Thyroid gland (tissue), 4 donors: ENCODE results near the gene VWF. TPM values are rescaled to one million over a fixed set of nuclear protein-coding genes. Genes with fewer than 3 reads are reported as not detected.
"Not testable (repeated sequence)": the region's sequence is repeated elsewhere in the genome, so short reads cannot be mapped to it uniquely, and the experiment has no call there.

Experiments used
- DNase-seq, 2 donors: peaks; one replicate each; pipeline ENCODE4 v3.0.0-alpha.2; 2019
- H3K27ac ChIP-seq, 3 donors: fragments of 200-600 bp; sonication (generic); 1 replicate in 2 of 3; 2 replicates in 1 of 3; pipeline ENCODE4 v1.5.1; 2016 to 2019; ENCODE audit warnings: mild to moderate bottlenecking in 1 of 3, moderate library complexity in 1 of 3
- H3K27me3 ChIP-seq: fragments of 200-600 bp; sonication (generic); one replicate; pipeline ENCODE4 v1.5.1; 2019
- H3K36me3 ChIP-seq, 2 donors: fragments of 200-600 bp; sonication (generic); one replicate each; pipeline ENCODE4 v1.5.1; 2016 to 2019
- H3K4me1 ChIP-seq, 2 donors: fragments of 200-600 bp; sonication (generic); one replicate each; pipeline ENCODE4 v1.5.1; 2017 to 2019
- H3K4me3 ChIP-seq, 3 donors: fragments of 200-600 bp; sonication (generic); replicated peaks in 1 of 3; 1 replicate in 2 of 3; 2 replicates in 1 of 3; pipeline ENCODE4 v1.5.1; 2016; ENCODE audit warnings: mild to moderate bottlenecking in 1 of 3
- H3K9me3 ChIP-seq: fragments of 200-600 bp; sonication (generic); one replicate; pipeline ENCODE4 v1.5.1; 2017
- CTCF ChIP-seq, 6 experiments: fragments of 200-600 bp in 3 of 6; fragments of 450-650 bp in 3 of 6; sonication (generic) in 3 of 6; IDR thresholded peaks; one replicate each; pipeline ENCODE4 v1.5.1; 2016 to 2019; ENCODE audit warnings: antibody characterized with exemption in 6 of 6, mild to moderate bottlenecking in 2 of 6, inconsistent platforms in 1 of 6, moderate library complexity in 1 of 6
- POLR2A ChIP-seq, 2 donors: fragments of 450-650 bp; IDR thresholded peaks; one replicate each; pipeline ENCODE4 v1.6.1; 2017; ENCODE audit warnings: antibody characterized with exemption in 2 of 2, mild to moderate bottlenecking in 2 of 2, moderate library complexity in 1 of 2
- WGBS, 2 donors: methylation state at CpG; one replicate each; pipeline ENCODE4 v1.1.5; 2017; 5-methylcytosine and 5-hydroxymethylcytosine counted together
- intact Hi-C: fragments of 100-400 bp; cut with DNase I; formaldehyde crosslinking; loops from one replicate; pipeline ENCODE4 v1.15.1; 2023
- total RNA-seq, 4 donors: library from RNA; depleted of rRNA; stranded (reverse); fragments of >200 nt; gene quantifications; one replicate each; pipeline ENCODE4 v1.2.3, GENCODE V29; 2016

VWF gene
- total RNA-seq, 4 donors from 2014 or later, result 54.3 to 169 (median 98.5) TPM

- no peak overlapping the region for H3K27ac ChIP-seq
- TF ChIP-seq POLR2A (IDR thresholded peaks at IDR 0.05) (no peak), CTCF (IDR thresholded peaks at IDR 0.05) (no peak)
- no peak overlapping the region for H3K4me3 ChIP-seq
- intact Hi-C loops, result no loop called here
- 78 to 90% methylated on average over 6 of the region's 6 CpGs for WGBS, 2 donors
- no peaks in the 10 kb centered on the region for H3K27me3 ChIP-seq
- no peaks in the 10 kb centered on the region for H3K9me3 ChIP-seq
- H3K4me1 ChIP-seq, result no peaks in the 10 kb centered on the region
- no peaks in the 10 kb centered on the region for H3K36me3 ChIP-seq
- DNase-seq, result no peak
Measured at GRCh38 chr12:6026998-6027397, 97.5 kb downstream of the VWF start.

GRCh38 chr12:6025703-6026298, 98.7 kb downstream of the VWF start:
- H3K9me3 ChIP-seq, H3K27ac ChIP-seq, H3K36me3 ChIP-seq, H3K27me3 ChIP-seq, H3K4me1 ChIP-seq, H3K4me3 ChIP-seq, DNase-seq, intact Hi-C loops: not testable (repeated sequence)
- WGBS, 2 donors, result 65 to 94% methylated on average over 7 to 8 of the region's 9 CpGs

DNA sequence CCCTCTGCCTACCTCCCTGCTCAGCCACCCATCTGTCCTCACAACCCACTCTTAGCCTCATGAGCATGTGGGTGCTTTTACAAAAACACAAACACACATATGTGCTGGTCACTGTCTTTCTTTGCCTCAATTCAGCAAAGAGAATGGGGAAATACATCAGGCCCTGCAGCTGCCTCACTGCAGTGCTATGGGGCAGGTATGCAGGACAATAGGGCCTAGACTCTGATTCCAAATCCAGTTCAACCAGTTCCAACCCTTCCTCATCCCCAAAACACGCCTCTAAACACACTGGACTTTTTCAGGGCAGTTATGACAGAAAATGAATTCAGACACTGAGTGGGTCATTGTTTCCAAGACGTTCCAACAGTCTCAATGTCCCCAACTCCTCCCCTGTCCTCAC, 100.4 kb downstream of the VWF start:
- 79 to 92% methylated on average over 2 of the region's 2 CpGs for WGBS, 2 donors
- H3K4me3 ChIP-seq, H3K4me1 ChIP-seq, H3K9me3 ChIP-seq, H3K27ac ChIP-seq, H3K36me3 ChIP-seq, intact Hi-C loops, DNase-seq, H3K27me3 ChIP-seq: not testable (repeated sequence)

DNA sequence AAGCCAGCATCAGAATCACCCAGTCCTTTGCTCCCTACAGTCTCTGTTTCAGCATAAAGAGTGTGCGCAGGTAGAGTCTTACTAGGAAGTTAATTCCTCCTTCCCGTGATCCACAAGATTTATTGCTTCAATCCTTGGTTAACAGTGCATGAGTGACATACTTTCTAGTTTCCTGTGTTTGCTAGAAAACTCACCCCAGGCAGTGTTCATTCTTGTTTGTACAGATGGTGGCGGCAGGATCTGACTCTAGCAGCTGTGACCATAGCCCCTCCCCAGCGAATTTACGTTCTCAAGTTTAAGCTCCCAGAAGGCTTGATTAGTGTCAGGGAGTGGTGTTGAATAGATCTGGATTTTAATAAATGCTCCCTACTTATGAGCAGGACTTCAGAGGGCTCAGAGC, 103.5 kb downstream of the VWF start:
- no peak overlapping the region for H3K27ac ChIP-seq
- TF ChIP-seq CTCF (IDR thresholded peaks at IDR 0.05), result no peak
- intact Hi-C loops, result no loop called here
- no peaks in the 10 kb centered on the region for H3K27me3 ChIP-seq
- 56 to 64% methylated on average over 5 of the region's 5 CpGs for WGBS, 2 donors
- no peak for DNase-seq
- H3K9me3 ChIP-seq, result no peaks in the 10 kb centered on the region
- no peak overlapping the region for H3K4me3 ChIP-seq
- no peaks in the 10 kb centered on the region for H3K4me1 ChIP-seq
- no peaks in the 10 kb centered on the region for H3K36me3 ChIP-seq

- intact Hi-C loops, H3K9me3 ChIP-seq, H3K36me3 ChIP-seq, H3K4me3 ChIP-seq, H3K4me1 ChIP-seq, H3K27ac ChIP-seq, DNase-seq, H3K27me3 ChIP-seq: not testable (repeated sequence)
- 91 to 98% methylated on average over 6 to 9 of the region's 10 CpGs for WGBS, 2 donors
Measured at GRCh38 chr12:6020511-6020910, 104.0 kb downstream of the VWF start.

DNA sequence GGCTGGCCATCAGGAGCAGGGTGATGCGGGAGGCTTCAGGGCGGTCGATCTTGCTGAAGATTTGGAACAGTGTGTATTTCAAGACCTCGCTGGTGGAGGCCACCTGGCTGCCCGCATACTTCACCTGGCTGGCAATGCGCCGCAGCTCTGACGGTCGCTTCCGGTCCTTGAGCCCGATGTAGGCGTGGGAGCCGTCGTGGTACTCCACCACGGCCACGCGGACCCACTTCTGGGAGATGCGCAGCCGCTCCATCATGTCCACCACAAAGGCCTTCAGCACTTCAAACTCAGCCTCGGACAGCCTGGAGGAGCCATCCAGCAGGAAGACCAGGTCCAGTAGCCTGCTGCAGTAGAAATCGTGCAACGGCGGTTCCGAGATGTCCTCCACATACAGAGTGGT, 105.2 kb downstream of the VWF start:
- H3K4me3 ChIP-seq, H3K27me3 ChIP-seq, H3K36me3 ChIP-seq, DNase-seq, H3K4me1 ChIP-seq, H3K27ac ChIP-seq, intact Hi-C loops, H3K9me3 ChIP-seq: not testable (repeated sequence)
- 95 to 97% methylated on average over 22 to 24 of the region's 24 CpGs for WGBS, 2 donors

DNA sequence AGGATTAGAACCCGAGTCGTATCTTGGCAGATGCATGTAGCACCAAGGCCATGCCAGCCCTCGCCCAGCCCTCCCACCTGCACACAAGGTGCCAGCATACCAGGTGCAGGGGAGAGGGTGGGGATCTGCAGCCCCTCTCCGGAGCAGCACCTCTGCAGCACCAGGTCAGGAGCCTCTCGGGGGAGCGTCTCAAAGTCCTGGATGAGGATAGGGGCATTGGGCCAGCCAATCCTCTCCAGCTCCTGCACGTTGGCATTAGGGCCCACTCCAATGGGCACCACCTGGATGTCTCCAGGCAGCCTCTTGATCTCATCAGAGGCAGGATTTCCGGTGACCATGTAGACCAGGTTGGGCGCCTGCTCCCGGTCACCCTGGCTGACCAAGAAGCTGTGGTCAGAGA, 106.2 kb downstream of the VWF start:
- Histone ChIP-seq H3K9me3 (no peaks in the 10 kb centered on the region), H3K27ac (no peak overlapping the region), H3K4me3 (no peak overlapping the region), H3K4me1 (no peaks in the 10 kb centered on the region), H3K27me3 (no peaks in the 10 kb centered on the region), H3K36me3 (no peaks in the 10 kb centered on the region)
- whole genome bisulfite sequencing, 2 donors, result 94% methylated on average over 3 to 10 of the region's 10 CpGs
- intact Hi-C loops, result no loop called here
- DNase-seq, result no peak
- TF ChIP-seq POLR2A (IDR thresholded peaks at IDR 0.05) (no peak), CTCF (IDR thresholded peaks at IDR 0.05) (no peak)
